ENCODE measurements around the gene PTPN6.

DNA sequence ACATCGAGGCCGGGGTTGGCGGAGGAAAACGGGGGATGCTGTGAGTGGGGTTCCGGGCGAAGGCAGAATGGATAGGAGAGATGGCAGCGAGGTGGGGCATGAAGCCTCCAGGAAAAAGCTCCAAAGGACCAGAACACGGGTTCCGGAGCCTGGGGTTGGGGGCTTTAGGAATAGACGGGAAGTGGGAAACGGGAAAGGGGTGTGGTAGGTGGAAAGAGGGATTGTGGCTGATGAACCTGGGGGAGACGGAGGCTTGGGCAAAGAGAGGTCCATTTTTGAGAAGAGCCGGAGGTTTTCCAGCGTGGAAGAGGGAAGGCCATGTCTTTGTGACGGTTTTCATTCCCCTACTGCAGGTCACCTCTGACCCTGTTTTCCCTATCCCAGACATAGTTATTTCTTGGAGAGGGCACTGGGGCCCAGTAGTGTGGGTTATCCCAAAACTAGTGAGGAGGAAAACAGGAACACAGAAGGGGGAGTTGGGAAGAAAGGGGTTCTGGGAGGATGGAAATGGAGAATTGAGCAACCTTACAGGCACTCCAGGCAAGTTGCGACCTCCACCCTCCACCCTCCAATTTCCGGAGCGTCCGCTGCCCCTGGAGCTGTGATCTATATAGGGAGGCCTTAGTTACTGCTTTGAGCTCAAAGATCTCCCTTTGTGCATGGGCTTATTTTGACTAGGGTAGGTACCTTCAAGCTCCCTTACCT is 22.3 kb upstream of the PTPN6 start:
- no peak for TF ChIP-seq TFAM (CRISPR knock-in tag; conservative IDR thresholded peaks at IDR 0.05)
- TF ChIP-seq, protein P1, sequence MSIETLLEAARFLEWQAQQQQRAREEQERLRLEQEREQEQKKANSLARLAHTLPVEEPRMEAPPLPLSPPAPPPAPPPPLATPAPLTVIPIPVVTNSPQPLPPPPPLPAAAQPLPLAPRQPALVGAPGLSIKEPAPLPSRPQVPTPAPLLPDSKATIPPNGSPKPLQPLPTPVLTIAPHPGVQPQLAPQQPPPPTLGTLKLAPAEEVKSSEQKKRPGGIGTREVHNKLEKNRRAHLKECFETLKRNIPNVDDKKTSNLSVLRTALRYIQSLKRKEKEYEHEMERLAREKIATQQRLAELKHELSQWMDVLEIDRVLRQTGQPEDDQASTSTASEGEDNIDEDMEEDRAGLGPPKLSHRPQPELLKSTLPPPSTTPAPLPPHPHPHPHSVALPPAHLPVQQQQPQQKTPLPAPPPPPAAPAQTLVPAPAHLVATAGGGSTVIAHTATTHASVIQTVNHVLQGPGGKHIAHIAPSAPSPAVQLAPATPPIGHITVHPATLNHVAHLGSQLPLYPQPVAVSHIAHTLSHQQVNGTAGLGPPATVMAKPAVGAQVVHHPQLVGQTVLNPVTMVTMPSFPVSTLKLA (conservative IDR thresholded peaks at IDR 0.05) = no peak

Measured in K562 (cell line).